B cell (primary cell): Measurements from ENCODE around the gene RNF213. TPM values are rescaled to one million over a fixed set of nuclear protein-coding genes. Genes with fewer than 3 reads are reported as not detected.

ENCODE experiments used
- ATAC-seq: fragments of 200-7000 bp; cut with Tn5 transposase; one replicate; pipeline ENCODE4 v1.10.0; 2021; ENCODE audit warnings: low read depth, mild to moderate bottlenecking, moderate number of reproducible peaks, moderate library complexity
- CTCF ChIA-PET: fragments of 350-600 bp; sonication (Branson Sonifier 250); formaldehyde crosslinking; loops from one replicate; lab custom pipeline; 2021; ENCODE audit warnings: antibody characterized with exemption, inconsistent platforms; lab: Charles Lee
- POLR2A ChIA-PET: fragments of 350-600 bp; sonication (Branson Sonifier 250); formaldehyde crosslinking; loops from one replicate; lab custom pipeline; 2021; ENCODE audit warnings: antibody characterized with exemption; lab: Charles Lee
- DNase-seq: peaks from one replicate; pipeline ENCODE4 v3.0.0; 2013
- H2AFZ ChIP-seq: 2 replicates; pipeline ENCODE4 v1.6.1; 2012; ENCODE audit warnings: mild to moderate bottlenecking, low read depth, low read length; ENCODE audit not compliant: insufficient read depth, poor library complexity, severe bottlenecking
- H3K27ac ChIP-seq, 2 donors: 1 replicate in 1 of 2; 2 replicates in 1 of 2; pipeline ENCODE4 v1.5.1; 2012 to 2013; ENCODE audit warnings: low read length in 2 of 2, mild to moderate bottlenecking in 2 of 2, moderate library complexity in 1 of 2
- H3K27me3 ChIP-seq, 4 experiments: fragments of 200-600 bp in 1 of 4; sonication (generic) in 1 of 4; replicated peaks in 1 of 4; 1 replicate in 2 of 4; 2 replicates in 2 of 4; pipeline versions ENCODE4 v1.6.1 to v1.7.0; 2013 to 2016; ENCODE audit warnings: low read length in 3 of 4, mild to moderate bottlenecking in 2 of 4, mixed read lengths in 1 of 4, moderate library complexity in 1 of 4; ENCODE audit not compliant: insufficient read depth in 4 of 4, control insufficient read depth in 3 of 4; ENCODE audit errors: control extremely low read depth in 1 of 4
- H3K36me3 ChIP-seq, 2 experiments: replicated peaks in 1 of 2; 1 replicate in 1 of 2; 2 replicates in 1 of 2; pipeline versions ENCODE4 v1.6.1 to v1.7.1; 2013; ENCODE audit warnings: low read length in 1 of 2; ENCODE audit not compliant: insufficient read depth in 2 of 2, control insufficient read depth in 1 of 2; ENCODE audit errors: control extremely low read depth in 1 of 2, extremely low read depth in 1 of 2
- H3K4me1 ChIP-seq, 2 donors: fragments of 200-600 bp in 1 of 2; sonication (generic) in 1 of 2; 1 replicate in 1 of 2; 2 replicates in 1 of 2; pipeline versions ENCODE4 v1.5.1 to v1.6.1; 2013 to 2017; ENCODE audit warnings: low read length in 2 of 2; ENCODE audit not compliant: control insufficient read depth in 2 of 2, insufficient read depth in 2 of 2
- H3K4me2 ChIP-seq: replicated peaks from 2 replicates; pipeline ENCODE3; 2012; ENCODE audit warnings: mild to moderate bottlenecking, low read depth, low read length; ENCODE audit not compliant: poor library complexity, severe bottlenecking
- H3K4me3 ChIP-seq, 5 experiments: fragments of 200-600 bp in 1 of 5; sonication (generic) in 1 of 5; 1 replicate in 3 of 5; 2 replicates in 2 of 5; pipeline versions ENCODE4 v1.5.1 to v1.7.0; 2011 to 2016; ENCODE audit warnings: low read length in 4 of 5, mild to moderate bottlenecking in 4 of 5, low read depth in 2 of 5, control low read depth in 1 of 5, moderate library complexity in 1 of 5; ENCODE audit not compliant: insufficient read depth in 1 of 5; ENCODE audit errors: control extremely low read depth in 1 of 5, extremely low read depth in 1 of 5
- H3K79me2 ChIP-seq: fragments of 200-600 bp; sonication (generic); one replicate; pipeline ENCODE4 v1.6.0; 2016; ENCODE audit warnings: low read length; ENCODE audit not compliant: control insufficient read depth, insufficient read depth
- H3K9ac ChIP-seq: fragments of 200-600 bp; sonication (generic); 2 replicates; pipeline ENCODE4 v1.6.1; 2017; ENCODE audit warnings: mild to moderate bottlenecking, low read length, moderate library complexity
- H3K9me3 ChIP-seq, 3 donors: one replicate each; pipeline versions ENCODE4 v1.6.1 to v1.7.1; 2013; ENCODE audit warnings: low read length in 2 of 3; ENCODE audit not compliant: control insufficient read depth in 2 of 3, insufficient read depth in 1 of 3; ENCODE audit errors: control extremely low read depth in 1 of 3
- H4K20me1 ChIP-seq: 2 replicates; pipeline ENCODE4 v1.6.0; 2012; ENCODE audit warnings: mild to moderate bottlenecking, low read length; ENCODE audit not compliant: insufficient read depth, control insufficient read depth, poor library complexity, severe bottlenecking
- H3K27ac Mint-ChIP-seq: one replicate; pipeline ENCODE4 v1.8.0; 2021; ENCODE audit warnings: mixed read lengths
- H3K27me3 Mint-ChIP-seq: one replicate; pipeline ENCODE4 v1.8.0; 2021; ENCODE audit warnings: mixed read lengths
- H3K4me1 Mint-ChIP-seq: one replicate; pipeline ENCODE4 v1.8.0; 2021; ENCODE audit warnings: mixed read lengths
- H3K4me3 Mint-ChIP-seq: one replicate; pipeline ENCODE4 v1.8.0; 2021; ENCODE audit warnings: mixed read lengths
- H3K9me3 Mint-ChIP-seq: one replicate; pipeline ENCODE4 v1.8.0; 2022; ENCODE audit warnings: mixed read lengths; ENCODE audit not compliant: insufficient read depth
- EZH2 ChIP-seq: IDR thresholded peaks from 2 replicates; pipeline ENCODE4 v1.6.1; 2012; ENCODE audit warnings: borderline replicate concordance, low read depth, mild to moderate bottlenecking, moderate library complexity, low read length; ENCODE audit not compliant: insufficient read depth, poor library complexity, severe bottlenecking
- WGBS: methylation state at CpG from one replicate; pipeline ENCODE4 v1.1.5; 2013; ENCODE audit warnings: missing lambda C conversion rate; ENCODE audit not compliant: insufficient coverage; 5-methylcytosine and 5-hydroxymethylcytosine counted together
- intact Hi-C: fragments of 100-400 bp; cut with micrococcal nuclease; formaldehyde crosslinking; loops from one replicate; pipeline ENCODE4 v1.10.0; 2022
- polyA plus RNA-seq: library from polyadenylated mRNA; depleted of rRNA; stranded (reverse); fragments of >200 nt; gene quantifications from 2 replicates; pipeline ENCODE4 v1.2.3, GENCODE V29; 2012
- total RNA-seq, 2 donors: library from RNA; stranded (reverse); fragments of 120-200 nt in 1 of 2; gene quantifications; 1 replicate in 1 of 2; 2 replicates in 1 of 2; pipeline versions ENCODE4 v1.2.3 to v1.2.4, GENCODE V29; 2013 to 2022
- TF ChIP-seq, protein P1 (sequence below): fragments of 200-600 bp; IDR thresholded peaks from one replicate; pipeline ENCODE4 v1.8.0; 2022; ENCODE audit warnings: antibody characterized with exemption, mild to moderate bottlenecking

RNF213 gene
- total and polyA plus RNA-seq, 2 donors (not counting 1 experiment from before 2014, with no cell fraction given) = 121 to 287 TPM

DNA sequence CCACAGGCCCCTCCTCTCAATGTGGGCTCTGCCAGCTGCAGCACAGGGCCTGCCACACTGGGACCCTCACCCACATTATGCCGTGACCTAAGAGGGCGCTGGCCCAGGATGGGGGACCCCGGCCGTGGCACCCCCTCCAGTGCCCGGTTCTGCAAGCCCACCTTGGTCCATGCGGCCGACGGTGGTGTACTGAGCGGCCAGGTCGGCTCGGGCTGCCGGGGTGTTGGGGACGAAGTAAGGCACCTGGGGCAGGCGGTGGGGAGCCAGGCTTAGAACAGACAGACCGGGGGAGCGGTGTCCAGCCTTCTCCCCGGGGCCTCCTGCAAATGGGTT is 47.0 kb upstream of the RNF213 start:
- ChIA-PET CTCF (no interaction called here), POLR2A (no interaction called here)
- Histone ChIP-seq H3K36me3 (peaks cover 0 to 47% of the 10 kb centered on the region in 2 experiments), H3K4me2 (no peak overlapping the region), H3K9ac (no peak overlapping the region), H3K79me2 (peaks cover 18% of the 10 kb centered on the region), H3K4me1 (peaks cover 7 to 18% of the 10 kb centered on the region in 2 donors), H2AFZ (no peak overlapping the region), H3K9me3 (peaks cover 0 to 2% (median 0%) of the 10 kb centered on the region in 3 donors), H3K27ac (no peak overlapping the region), H3K27me3 (no peaks in the 10 kb centered on the region), H3K4me3 (no peak overlapping the region), H4K20me1 (peaks cover 22% of the 10 kb centered on the region)
- no peak overlapping the region for H3K4me3 Mint-ChIP-seq
- DNase-seq (no peak), ATAC-seq (no peak)
- TF ChIP-seq EZH2 = no peak
- intact Hi-C loops = no loop called here
- 95% methylated on average over 17 of the region's 17 CpGs for WGBS
- no peaks in the 10 kb centered on the region for H3K9me3 Mint-ChIP-seq
- no peaks in the 10 kb centered on the region for H3K27me3 Mint-ChIP-seq
- H3K4me1 Mint-ChIP-seq = peaks cover 11% of the 10 kb centered on the region
- H3K27ac Mint-ChIP-seq = no peak overlapping the region

DNA sequence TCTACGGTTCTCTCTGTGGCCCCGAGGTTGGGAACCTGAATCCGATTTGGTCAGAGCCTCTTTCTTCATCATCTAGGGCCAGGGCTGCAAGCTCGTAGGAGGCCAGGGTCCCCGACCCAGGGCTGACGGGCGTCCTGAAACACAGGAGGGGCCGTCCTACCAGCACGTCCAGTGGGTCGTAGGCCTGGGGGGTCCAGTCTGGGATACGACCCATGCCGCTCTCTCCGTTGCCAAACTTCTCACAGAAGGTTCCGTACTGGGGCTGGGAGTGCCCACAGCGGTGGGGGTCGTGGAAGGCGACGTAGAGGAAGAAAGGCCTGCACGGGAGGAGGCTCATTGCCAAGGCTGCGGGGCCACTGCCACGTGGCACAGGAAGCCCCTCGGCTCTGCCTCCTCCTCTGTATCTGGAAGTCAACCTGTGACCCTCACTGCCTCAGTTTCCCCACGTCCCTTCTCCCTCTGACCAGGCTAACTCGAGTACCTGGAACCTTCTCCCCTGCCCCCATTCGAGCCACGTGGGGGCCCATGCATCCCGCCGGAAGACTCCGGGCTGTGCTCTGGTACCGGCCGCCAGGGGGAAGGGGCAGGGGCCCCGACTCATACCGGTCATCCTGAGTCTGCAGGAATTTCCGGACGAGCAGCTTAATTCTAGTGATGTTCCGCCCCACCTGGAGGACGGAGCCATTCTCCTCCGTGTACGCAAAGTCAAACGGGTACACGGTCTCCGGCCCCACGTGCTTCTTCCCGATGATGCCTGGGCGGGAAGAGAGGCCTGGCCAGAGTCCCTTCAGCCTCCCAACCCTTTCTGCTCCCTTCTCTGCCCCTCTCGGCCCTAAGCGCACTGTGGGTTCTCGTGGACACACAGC is 46.4 kb upstream of the RNF213 start:
- Mint-ChIP-seq H3K27ac (no peak overlapping the region), H3K27me3 (no peaks in the 10 kb centered on the region), H3K4me1 (peaks cover 16% of the 10 kb centered on the region), H3K4me3 (no peak overlapping the region), H3K9me3 (no peaks in the 10 kb centered on the region)
- TF ChIP-seq, protein P1, sequence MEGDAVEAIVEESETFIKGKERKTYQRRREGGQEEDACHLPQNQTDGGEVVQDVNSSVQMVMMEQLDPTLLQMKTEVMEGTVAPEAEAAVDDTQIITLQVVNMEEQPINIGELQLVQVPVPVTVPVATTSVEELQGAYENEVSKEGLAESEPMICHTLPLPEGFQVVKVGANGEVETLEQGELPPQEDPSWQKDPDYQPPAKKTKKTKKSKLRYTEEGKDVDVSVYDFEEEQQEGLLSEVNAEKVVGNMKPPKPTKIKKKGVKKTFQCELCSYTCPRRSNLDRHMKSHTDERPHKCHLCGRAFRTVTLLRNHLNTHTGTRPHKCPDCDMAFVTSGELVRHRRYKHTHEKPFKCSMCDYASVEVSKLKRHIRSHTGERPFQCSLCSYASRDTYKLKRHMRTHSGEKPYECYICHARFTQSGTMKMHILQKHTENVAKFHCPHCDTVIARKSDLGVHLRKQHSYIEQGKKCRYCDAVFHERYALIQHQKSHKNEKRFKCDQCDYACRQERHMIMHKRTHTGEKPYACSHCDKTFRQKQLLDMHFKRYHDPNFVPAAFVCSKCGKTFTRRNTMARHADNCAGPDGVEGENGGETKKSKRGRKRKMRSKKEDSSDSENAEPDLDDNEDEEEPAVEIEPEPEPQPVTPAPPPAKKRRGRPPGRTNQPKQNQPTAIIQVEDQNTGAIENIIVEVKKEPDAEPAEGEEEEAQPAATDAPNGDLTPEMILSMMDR = no peak
- no peak for TF ChIP-seq EZH2
- Histone ChIP-seq H3K36me3 (peaks cover 0 to 43% of the 10 kb centered on the region in 2 experiments), H3K4me1 (peaks cover 13 to 25% of the 10 kb centered on the region in 2 donors), H3K27me3 (no peaks in the 10 kb centered on the region), H3K4me2 (no peak overlapping the region), H4K20me1 (peaks cover 23% of the 10 kb centered on the region), H3K4me3 (no peak overlapping the region), H3K9ac (no peak overlapping the region), H2AFZ (no peak overlapping the region), H3K79me2 (peaks cover 20% of the 10 kb centered on the region), H3K27ac (no peak overlapping the region), H3K9me3 (peaks cover 0 to 2% (median 0%) of the 10 kb centered on the region in 3 donors)
- 95% methylated on average over 48 of the region's 48 CpGs for WGBS
- ChIA-PET CTCF (no interaction called here), POLR2A (no interaction called here)
- intact Hi-C loops = no loop called here
- no peak for ATAC-seq
- DNase-seq = no peak
